WERI-Rb-1 (cell line): ENCODE data around the gene RCAN3.

Source experiments
- DNase-seq: peaks from one replicate; pipeline ENCODE4 v3.0.0-alpha.2; 2020
- H3K27ac ChIP-seq: fragments of 250-450 bp; sonication (Bioruptor Pico); 2 replicates; pipeline ENCODE4 v1.5.1; 2020; ENCODE audit warnings: mild to moderate bottlenecking, moderate library complexity
- H3K27me3 ChIP-seq: fragments of 250-450 bp; sonication (Bioruptor Pico); 2 replicates; pipeline ENCODE4 v1.5.1; 2021; ENCODE audit warnings: mild to moderate bottlenecking, low read depth, moderate library complexity; ENCODE audit not compliant: insufficient read depth, severe bottlenecking
- H3K36me3 ChIP-seq: fragments of 250-450 bp; sonication (Bioruptor Pico); 2 replicates; pipeline ENCODE4 v1.5.1; 2020; ENCODE audit warnings: mild to moderate bottlenecking, moderate library complexity
- H3K4me3 ChIP-seq: 2 replicates; pipeline ENCODE4 v1.5.1; 2011; ENCODE audit warnings: low read depth, mild to moderate bottlenecking, control low read depth, low read length
- H3K9me3 ChIP-seq: fragments of 250-450 bp; sonication (Bioruptor Pico); 2 replicates; pipeline ENCODE4 v1.5.1; 2021; ENCODE audit warnings: mild to moderate bottlenecking, moderate library complexity; ENCODE audit not compliant: severe bottlenecking
- CTCF ChIP-seq: IDR thresholded peaks from 2 replicates; pipeline ENCODE4 v1.5.1; 2011; ENCODE audit warnings: low read depth, mild to moderate bottlenecking, control low read depth, inconsistent platforms, low read length

The RCAN3 gene

GRCh38 chr1:24578846-24579245 is 76.2 kb downstream of the RCAN3 start:
- peaks cover 13% of the 10 kb centered on the region for H3K9me3 ChIP-seq
- H3K27ac ChIP-seq = no peak overlapping the region
- no peak for TF ChIP-seq CTCF
- H3K4me3 ChIP-seq = no peak overlapping the region
- no peak for DNase-seq
- H3K27me3 ChIP-seq = no peaks in the 10 kb centered on the region
- H3K36me3 ChIP-seq = 0 out of 2 replicates have a peak, but pooled peaks cover 3% of the 10 kb centered on the region

DNA sequence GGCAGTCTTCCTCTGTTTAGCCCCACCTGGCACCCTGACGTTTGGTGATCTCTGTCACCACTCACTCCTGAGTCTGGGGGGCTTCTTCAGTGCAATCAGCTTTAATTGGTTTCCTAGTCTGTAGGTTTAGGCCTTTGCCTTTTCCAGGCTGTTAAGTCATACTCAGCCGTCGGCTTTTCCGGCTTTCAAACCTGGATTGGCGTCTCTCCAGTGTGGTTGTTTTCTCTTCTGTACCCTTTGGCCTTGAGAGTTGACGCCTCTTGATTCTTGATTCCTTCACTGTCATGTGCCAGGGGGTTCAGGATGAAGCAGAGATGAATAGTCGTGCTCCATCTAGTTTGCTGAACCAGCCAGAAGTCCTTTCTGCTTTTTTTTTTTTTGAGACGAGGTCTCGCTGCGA is 78.1 kb downstream of the RCAN3 start:
- no peak for TF ChIP-seq CTCF
- Histone ChIP-seq H3K27ac (no peak overlapping the region), H3K36me3 (0 out of 2 replicates have a peak, but pooled peaks cover 3% of the 10 kb centered on the region), H3K27me3 (no peaks in the 10 kb centered on the region), H3K4me3 (no peak overlapping the region), H3K9me3 (peaks cover 13% of the 10 kb centered on the region)
- no peak for DNase-seq

- H3K27me3 ChIP-seq = no peaks in the 10 kb centered on the region
- no peak overlapping the region for H3K4me3 ChIP-seq
- 0 out of 2 replicates have a peak, but pooled peaks cover 3% of the 10 kb centered on the region for H3K36me3 ChIP-seq
- H3K27ac ChIP-seq = no peak overlapping the region
- DNase-seq = no peak
- TF ChIP-seq CTCF = no peak
- peaks cover 13% of the 10 kb centered on the region for H3K9me3 ChIP-seq
Measured at GRCh38 chr1:24584171-24584647, 81.6 kb downstream of the RCAN3 start.

DNA sequence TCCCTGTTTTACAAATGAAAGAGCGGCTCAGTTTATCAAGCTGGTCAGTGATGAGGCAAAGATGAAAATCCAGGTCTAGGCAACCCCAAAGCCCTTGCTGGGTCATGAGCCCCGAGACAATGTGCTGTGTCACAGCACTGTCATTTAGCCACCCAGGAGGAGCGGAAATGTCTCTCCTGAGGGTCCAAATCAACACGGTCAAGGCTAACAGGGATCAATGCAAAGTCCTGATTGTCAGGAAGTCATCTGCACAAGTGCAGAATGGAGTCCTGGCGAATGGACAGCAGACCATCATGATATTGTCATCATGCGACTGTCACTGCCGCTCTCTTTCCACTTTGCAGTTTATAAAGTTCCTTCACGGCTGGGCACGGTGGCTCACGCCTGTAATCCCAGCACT is 83.5 kb downstream of the RCAN3 start:
- 0 out of 2 replicates have a peak, but pooled peaks cover 3% of the 10 kb centered on the region for H3K36me3 ChIP-seq
- no peak for DNase-seq
- H3K27ac ChIP-seq = no peak overlapping the region
- H3K27me3 ChIP-seq = no peaks in the 10 kb centered on the region
- TF ChIP-seq CTCF = no peak
- peaks cover 13% of the 10 kb centered on the region for H3K9me3 ChIP-seq
- H3K4me3 ChIP-seq = no peak overlapping the region

DNA sequence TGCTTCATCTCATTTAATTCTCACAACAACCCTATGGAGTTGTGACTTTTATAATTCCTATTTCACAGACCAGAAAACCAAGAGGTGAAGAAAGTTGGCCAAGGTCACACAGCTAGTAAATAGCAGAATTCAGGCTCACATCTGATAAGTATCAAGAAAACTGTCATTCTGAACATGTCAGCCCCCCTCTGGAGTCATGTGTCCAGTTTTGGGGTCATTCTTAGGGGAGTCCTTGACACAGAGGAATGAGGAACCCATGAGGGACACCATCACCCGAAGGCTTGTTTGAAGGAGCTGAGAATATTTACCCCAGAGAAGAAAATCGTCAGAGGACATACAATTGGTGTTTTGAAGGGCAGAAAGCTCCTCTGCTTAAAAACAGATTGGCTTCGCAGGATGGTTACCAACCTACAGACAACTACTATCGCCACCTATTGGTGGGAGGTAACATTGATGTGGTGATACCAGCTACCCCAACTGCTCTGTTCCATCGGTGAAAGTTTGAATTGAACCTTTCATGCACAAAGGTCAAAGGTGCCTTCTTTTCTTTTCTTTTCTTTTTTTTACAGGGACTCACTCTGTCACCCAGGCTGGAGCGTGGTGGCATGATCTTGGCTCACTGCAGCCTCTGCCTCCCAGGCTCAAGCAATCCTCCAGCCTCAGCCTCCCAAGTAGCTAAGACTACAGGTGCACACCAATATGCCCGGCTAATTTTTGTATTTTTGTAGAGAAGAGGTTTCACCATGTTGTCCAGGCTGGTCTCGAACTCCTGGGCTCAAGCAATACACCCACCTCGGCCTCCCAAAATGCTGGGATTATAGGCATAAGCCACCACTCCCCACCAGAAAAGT is 84.6 kb downstream of the RCAN3 start:
- peak; percentile 63 for DNase-seq
- peak; percentile 86 for TF ChIP-seq CTCF
- Histone ChIP-seq H3K9me3 (peaks cover 11% of the 10 kb centered on the region), H3K27ac (no peak overlapping the region), H3K4me3 (no peak overlapping the region), H3K36me3 (0 out of 2 replicates have a peak, but pooled peaks cover 3% of the 10 kb centered on the region), H3K27me3 (no peaks in the 10 kb centered on the region)
